GM10248 (cell line): ENCODE measurements around the gene RASA2.

ENCODE experiments used
- CTCF ChIA-PET: fragments of 300-600 bp; sonication (Branson Sonifier 250); formaldehyde crosslinking; extraction: SDS; loops from one replicate; lab custom pipeline; 2021; ENCODE audit warnings: antibody characterized with exemption; lab: Yijun Ruan, JAX
- POLR2A ChIA-PET: fragments of 350-650 bp; sonication (Branson Sonifier 250); formaldehyde crosslinking; extraction: SDS; loops from one replicate; lab custom pipeline; 2020; ENCODE audit warnings: antibody characterized with exemption; lab: Yijun Ruan, JAX
- DNase-seq: peaks from one replicate; pipeline ENCODE4 v3.0.0; 2012; ENCODE audit errors: extremely low spot score
- TF ChIP-seq, protein P1 (sequence below): IDR thresholded peaks from 2 replicates; pipeline ENCODE4 v1.5.1; 2012; ENCODE audit warnings: mild to moderate bottlenecking, low read depth; ENCODE audit errors: extremely low read depth, missing control alignments, control extremely low read depth

The RASA2 gene

DNA sequence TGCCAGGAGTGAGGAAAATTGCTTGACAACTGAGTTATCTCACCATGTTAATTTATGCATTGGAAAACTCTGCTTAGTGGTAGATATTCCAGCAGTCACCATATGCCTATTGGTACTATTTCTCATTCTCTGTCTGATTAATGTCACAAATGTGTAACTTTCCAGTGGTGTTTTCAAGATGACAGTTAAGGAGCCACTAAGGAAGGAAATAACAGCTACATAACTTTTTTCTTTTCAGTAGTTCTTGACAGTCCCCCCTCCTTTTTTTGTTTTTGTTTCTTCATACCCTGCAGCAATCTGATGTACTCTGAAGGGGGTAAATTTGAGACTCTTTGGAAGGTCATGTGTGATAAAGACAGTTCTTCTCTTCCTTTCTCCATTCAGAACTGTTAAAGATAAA is 13.1 kb downstream of the RASA2 start:
- DNase-seq = no peak
- CTCF ChIA-PET = interaction anchor here (2.0 kb wide), 1 partner anchor 40 kb away, joined by 8 read pairs; no protein-coding TSS in a partner anchor
- TF ChIP-seq, protein P1, sequence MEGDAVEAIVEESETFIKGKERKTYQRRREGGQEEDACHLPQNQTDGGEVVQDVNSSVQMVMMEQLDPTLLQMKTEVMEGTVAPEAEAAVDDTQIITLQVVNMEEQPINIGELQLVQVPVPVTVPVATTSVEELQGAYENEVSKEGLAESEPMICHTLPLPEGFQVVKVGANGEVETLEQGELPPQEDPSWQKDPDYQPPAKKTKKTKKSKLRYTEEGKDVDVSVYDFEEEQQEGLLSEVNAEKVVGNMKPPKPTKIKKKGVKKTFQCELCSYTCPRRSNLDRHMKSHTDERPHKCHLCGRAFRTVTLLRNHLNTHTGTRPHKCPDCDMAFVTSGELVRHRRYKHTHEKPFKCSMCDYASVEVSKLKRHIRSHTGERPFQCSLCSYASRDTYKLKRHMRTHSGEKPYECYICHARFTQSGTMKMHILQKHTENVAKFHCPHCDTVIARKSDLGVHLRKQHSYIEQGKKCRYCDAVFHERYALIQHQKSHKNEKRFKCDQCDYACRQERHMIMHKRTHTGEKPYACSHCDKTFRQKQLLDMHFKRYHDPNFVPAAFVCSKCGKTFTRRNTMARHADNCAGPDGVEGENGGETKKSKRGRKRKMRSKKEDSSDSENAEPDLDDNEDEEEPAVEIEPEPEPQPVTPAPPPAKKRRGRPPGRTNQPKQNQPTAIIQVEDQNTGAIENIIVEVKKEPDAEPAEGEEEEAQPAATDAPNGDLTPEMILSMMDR = no peak
- POLR2A ChIA-PET = no interaction called here

DNA sequence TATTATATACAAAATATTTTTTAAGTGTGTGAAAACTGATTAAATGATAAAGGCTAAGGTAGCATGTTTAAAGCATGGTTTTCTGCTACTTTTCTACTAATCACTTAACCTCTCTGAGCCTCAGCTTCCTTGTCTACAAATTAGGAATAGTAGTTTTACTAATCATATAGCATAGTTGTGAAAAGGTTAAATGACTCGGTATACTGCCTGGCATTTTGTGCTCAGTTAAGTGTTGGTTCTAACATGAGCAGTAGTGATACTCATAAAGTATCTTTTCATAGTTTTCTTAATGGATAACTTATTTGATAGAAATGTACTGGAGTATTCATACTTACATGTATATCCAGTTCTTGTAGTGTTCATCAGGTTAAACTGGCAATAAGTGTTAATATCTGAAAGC is 13.6 kb downstream of the RASA2 start:
- ChIA-PET POLR2A (no interaction called here), CTCF (interaction anchor here (0.8 to 2.0 kb wide), 3 partner anchors 18 to 60 kb away, joined by 3 to 8 read pairs (median 3); no protein-coding TSS in a partner anchor)
- no peak for DNase-seq
- TF ChIP-seq, protein P1 = no peak

DNA sequence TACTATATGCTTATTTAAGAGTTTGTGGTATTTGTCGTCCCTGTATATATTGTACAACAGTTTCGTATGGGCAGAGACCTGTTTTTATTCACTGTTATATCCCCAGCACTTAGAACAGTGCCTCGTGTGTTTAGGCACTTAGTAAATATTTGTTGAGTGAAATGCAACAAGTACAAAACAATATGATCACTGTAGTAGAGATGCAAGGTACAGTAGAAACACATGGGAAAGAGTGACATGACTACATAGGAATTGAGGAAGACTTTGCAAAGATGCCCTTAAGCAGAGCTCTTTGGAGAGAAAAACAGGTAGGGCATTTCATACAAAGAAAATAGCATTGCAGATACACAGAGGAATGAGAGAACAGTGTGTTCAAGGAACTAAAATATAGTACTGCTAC is 18.3 kb downstream of the RASA2 start:
- ChIA-PET POLR2A (no interaction called here), CTCF (no interaction called here)
- TF ChIP-seq, protein P1 = no peak
- no peak for DNase-seq

DNA sequence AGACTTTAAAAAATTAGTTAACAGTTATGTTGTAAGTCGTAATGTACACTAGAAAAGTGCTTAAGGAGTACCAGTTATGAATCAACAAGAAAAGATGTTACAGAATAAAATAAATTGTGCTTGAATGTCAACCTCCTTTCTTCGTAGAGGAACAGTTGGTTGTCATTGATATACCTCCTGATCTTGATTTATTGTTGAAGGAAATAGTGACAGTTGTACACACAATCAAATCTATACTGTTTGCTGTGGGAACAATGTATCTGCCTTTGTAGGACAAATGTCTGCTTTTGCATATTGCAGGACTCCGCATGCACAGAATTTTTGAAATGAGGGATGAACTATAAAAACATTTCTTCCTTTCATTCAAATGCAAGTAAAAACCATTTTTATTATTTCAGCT is 19.2 kb downstream of the RASA2 start:
- TF ChIP-seq, protein P1 = no peak
- CTCF ChIA-PET = no interaction called here
- no peak for DNase-seq
- POLR2A ChIA-PET = no interaction called here

DNA sequence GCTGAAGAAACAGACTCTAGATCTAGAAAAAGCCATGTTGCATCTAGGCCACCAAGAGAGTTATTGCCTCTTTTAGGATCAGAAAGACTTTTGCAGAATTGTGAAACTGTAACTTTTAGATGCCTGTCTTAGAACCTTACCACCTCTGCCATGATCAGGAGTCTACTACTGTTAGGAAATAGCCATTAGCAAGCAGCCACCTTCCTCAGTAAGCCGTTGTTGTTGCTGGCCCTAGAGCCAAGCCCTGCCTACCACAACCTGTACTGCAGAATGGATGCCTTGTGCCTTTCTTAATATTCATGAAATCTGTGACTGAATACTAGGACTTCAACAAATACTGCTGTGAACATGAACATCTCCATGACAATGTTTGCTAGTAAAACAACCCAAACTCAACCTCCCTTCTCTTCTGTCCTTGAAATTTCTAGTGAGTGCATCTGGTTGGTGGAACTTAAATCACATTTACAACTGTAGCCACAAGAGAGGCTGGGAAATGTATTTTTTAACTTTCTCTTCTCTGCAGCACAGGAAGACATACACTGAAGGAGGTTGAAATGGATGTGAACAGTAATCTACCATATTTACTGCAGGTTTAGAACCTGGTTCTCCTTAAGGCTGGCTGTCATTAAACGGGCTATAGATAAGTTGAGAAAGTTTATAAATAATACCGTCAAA is 20.7 kb downstream of the RASA2 start:
- DNase-seq = no peak
- ChIA-PET CTCF (no interaction called here), POLR2A (no interaction called here)
- TF ChIP-seq, protein P1 = no peak

DNA sequence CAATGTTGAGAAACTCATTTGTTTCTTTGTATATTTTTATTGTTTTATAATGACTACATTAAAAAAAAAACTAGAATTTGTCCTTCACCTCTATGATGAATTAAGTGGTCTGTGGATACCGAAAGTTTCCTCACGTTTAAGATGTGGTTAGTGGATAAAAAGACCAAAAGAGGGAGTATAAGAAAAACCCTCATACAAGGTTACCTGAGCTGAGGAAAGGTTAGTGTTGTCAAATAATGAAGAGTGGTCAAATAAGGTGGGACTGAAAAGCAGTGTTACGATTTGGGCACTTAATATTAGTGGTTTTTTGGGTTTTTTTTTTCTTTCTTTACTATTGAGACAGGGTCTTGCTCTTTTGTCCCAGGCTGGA is 21.2 kb downstream of the RASA2 start:
- ChIA-PET CTCF (no interaction called here), POLR2A (no interaction called here)
- TF ChIP-seq, protein P1 = no peak
- no peak for DNase-seq

DNA sequence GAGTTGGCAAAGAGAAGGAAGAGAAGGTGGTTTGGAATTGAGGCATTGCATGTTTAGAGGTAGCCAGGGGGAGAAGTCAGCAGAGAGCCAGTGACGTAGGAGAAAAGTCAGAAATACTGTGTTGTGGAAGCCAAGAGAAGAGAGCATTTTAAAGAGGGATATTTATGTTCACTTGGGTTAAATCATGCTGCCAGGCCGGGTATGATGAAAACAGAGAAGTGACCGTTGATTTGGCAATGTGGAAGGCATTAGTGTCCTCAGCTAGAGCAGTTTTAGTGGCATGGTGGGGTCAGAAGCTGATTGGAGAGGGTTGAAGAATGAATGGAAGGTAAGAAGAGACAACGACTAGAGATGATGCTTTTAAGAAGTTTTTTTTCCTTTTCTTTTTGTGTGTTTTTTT is 24.5 kb downstream of the RASA2 start:
- no peak for DNase-seq
- ChIA-PET CTCF (no interaction called here), POLR2A (no interaction called here)
- TF ChIP-seq, protein P1 = no peak
